Cardiac septum (tissue), 1 donor: ENCODE data around the gene DDHD1. TPM values are rescaled to one million over a fixed set of nuclear protein-coding genes. Genes with fewer than 3 reads are reported as not detected.
"Not testable (repeated sequence)": the region's sequence is repeated elsewhere in the genome, so short reads cannot be mapped to it uniquely, and the experiment has no call there.

Experiments
- DNase-seq: peaks from one replicate; pipeline ENCODE4 v3.0.0-alpha.2; 2020; ENCODE audit warnings: low spot score
- intact Hi-C: fragments of 100-400 bp; cut with DNase I; formaldehyde crosslinking; loops from one replicate; pipeline ENCODE4 v1.14.0; 2022
- long read RNA-seq: library from polyadenylated mRNA; unstranded; transcript quantifications from one replicate; pipeline ENCODE4 v2.0.0, GENCODE V29; 2021
- total RNA-seq: library from RNA; stranded (reverse); fragmentation: NEBNext Ultra II Directional; extraction: Animal tissue kit (Norgen Biotek cat#: 25700); gene quantifications from one replicate; pipeline ENCODE4 v1.2.1, GENCODE V29; 2021
- donor health status: DM: no; HTN: no; CAD: no.

DDHD1 gene
- total RNA-seq, result 8.3 TPM
- long read RNA-seq, full-length matches to known transcripts, result 9 of 14 reads
- long read RNA-seq, partial matches to known transcripts, result 1 of 14 reads
- long read RNA-seq, other reads (novel, unspliced or antisense), result 4 of 14 reads

GRCh38 chr14:53152887-53153701 lies at the start of gene DDHD1:
Gene DDHD1, minus strand, starts transcription at chr14:53153323. Its CDS starts 225 bp downstream, at chr14:53153098.
- intact Hi-C loops, result loop anchor here (5.0 kb wide), 2 partner anchors 64 to 111 kb away; no protein-coding TSS in a partner anchor
- DNase-seq, result peak; percentile 87

DNA sequence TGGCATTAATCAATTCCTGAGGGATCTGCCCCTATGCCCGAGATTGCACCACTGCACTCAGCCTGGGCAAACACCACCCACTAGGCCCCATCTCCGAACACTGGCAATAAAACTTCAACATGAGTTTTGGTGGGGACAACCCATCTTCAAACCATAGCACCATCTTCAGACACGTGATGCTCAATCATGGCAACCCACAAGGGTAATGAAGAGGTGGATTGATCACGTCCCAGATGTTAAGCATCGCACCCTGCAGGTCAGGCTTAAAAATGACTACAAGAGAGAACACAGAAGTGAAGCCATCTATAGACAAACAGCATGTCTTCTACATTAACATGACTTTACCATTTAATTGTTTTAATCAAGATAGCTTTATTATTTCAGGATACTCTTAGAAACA lies 42.8 kb upstream of the DDHD1 start:
- DNase-seq, result no peak
- intact Hi-C loops, result no loop called here

- DNase-seq, result no peak
- intact Hi-C loops, result no loop called here
Measured at GRCh38 chr14:53193193-53193592, 40.1 kb upstream of the DDHD1 start.

- intact Hi-C loops, result no loop called here
Measured at GRCh38 chr14:53192052-53192760, 39.1 kb upstream of the DDHD1 start.

DNA sequence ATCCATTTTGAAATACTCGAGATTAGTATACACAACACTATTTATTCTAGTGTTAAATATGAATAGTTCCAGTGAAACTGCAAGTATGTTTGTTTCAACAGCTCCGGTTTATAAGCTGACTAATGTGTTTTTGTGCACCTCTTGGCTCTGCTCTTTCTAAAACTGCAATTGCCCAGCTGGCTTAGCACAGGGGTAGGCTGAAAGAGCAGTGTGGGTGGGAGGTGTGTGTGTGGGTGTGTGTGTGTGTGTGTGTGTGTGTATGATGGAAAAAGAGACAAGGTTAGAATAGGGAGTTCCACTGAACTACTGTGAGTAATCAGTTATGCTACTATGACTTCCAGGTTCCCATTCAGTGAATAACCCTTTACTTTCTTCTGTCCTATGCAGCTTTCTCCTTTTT lies 37.8 kb upstream of the DDHD1 start:
- intact Hi-C loops, result no loop called here
- no peak for DNase-seq

More at GRCh38 chr14:53192052-53192760, 39.1 kb upstream of the DDHD1 start:
- DNase-seq, result no peak

DNA sequence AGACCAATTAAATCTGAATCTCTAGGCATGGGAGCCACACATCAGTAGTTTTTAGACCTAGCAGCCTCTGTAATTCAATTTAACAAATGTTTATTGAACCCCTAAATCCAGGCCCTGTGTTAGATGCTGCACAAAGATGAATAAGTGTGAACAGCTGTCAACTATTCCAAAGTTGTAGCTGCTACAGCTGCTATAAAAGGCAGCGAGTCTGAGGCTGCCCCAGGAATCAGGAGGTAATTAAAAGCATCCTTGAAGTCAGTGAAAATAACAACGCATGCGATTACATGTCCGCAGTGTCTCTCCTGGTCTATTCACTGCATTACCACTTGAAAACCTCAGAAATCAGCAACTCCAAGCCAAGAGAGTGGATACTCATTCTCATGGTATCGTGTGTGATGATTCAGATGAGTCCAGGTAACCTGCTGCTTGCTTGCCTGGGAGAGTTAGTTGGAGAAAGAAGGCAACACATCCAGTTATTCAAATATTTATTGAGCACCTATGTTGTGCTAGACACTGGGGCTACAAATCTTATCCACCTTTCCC lies 34.9 kb upstream of the DDHD1 start:
- no peak for DNase-seq
- intact Hi-C loops, result no loop called here

- intact Hi-C loops, result no loop called here
- no peak for DNase-seq
Measured at GRCh38 chr14:53186532-53186931, 33.4 kb upstream of the DDHD1 start.

DNA sequence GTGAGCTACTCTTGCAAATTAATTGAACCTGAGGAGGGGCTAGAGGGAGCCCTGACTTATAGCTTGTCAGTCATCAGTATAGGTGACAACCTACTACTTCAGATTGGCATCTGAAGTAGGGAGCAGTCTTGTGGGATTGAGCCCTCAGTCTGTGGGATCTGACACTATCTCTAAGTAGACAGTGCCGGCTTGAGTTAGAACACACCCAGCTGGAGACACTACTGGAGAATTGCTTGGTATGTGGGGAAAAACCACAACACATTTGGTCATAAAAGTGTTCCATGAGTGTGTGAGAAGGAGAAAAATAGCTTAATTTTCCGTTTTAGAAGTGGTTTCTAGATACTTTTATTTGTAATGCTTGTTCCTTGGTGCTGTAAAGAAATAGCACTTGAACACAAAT lies 30.5 kb upstream of the DDHD1 start:
- DNase-seq, result no peak
- intact Hi-C loops, result no loop called here

- intact Hi-C loops, result no loop called here
- DNase-seq, result no peak
Measured at GRCh38 chr14:53183056-53183455, 29.9 kb upstream of the DDHD1 start.

DNA sequence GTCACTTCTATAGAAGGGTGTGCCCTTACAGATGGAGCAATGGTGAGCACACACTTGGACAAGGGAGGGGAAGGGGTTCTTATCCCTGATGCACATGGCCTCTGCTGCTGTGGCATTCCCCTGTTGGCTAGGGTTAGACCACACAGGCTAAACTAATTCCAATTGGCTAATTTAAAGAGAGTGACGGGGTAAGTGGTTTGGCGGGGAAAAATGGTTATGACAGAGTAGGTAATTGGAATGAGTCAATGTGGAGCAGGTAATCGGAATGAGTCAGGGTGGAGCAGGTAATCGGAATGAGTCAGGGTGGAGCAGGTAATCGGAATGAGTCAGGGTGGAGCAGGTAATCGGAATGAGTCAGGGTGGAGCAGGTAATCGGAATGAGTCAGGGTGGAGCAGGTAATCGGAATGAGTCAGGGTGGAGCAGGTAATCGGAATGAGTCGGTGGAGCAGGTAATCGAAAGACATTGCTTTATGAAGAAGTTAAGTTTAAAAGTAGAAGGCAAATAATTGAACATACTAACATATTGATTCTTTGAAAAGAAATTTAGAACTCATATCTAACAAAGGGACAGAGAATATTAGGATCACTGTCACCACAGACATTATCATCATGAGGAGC lies 28.4 kb upstream of the DDHD1 start:
- intact Hi-C loops, DNase-seq: not testable (repeated sequence)

DNA sequence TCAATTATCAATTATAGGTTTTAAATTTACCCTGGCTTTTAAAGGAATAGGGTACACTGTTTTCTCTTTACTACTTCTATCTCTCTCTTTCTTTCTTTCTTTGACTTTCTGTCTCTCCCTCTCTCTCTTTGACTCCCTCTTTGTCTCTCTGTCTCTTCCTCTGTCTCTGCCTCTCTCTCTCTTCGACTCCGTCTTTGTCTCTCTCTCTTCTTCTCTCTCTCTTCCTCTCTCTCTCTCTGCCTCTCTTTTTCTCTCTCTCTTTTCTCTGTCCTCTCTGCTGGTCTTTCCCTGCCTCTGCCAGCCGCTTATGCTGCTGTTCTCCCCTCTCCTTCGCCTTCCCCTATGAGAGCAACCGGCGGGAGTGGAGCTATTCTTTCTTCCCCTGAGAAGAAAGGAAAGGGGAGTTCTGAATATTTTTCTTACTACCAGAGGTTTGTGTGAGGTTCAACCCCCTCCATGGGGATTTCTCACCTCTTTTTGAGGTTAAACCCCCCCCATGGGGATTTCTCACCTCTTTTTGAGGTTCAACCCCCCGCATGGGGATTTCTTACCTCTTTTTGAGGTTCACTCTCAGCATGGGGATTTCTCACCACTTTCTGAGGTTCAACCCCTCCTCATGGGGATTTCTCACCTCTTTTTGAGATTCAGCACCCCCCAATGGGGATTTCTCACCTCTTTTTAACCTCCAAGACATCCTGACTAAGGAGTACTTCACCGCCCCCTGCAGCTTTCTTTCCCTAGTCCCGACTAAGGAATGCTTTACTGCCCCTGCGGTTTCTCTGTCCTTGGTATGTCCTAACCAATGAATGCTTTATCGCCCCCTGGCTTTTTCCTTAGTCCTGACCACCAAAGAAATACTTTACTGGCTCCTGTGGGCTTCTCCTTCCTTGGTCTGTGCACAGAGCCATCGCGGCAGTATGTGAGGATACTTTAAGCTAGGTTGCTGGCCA lies 27.4 kb upstream of the DDHD1 start:
- no peak for DNase-seq
- intact Hi-C loops, result no loop called here

DNA sequence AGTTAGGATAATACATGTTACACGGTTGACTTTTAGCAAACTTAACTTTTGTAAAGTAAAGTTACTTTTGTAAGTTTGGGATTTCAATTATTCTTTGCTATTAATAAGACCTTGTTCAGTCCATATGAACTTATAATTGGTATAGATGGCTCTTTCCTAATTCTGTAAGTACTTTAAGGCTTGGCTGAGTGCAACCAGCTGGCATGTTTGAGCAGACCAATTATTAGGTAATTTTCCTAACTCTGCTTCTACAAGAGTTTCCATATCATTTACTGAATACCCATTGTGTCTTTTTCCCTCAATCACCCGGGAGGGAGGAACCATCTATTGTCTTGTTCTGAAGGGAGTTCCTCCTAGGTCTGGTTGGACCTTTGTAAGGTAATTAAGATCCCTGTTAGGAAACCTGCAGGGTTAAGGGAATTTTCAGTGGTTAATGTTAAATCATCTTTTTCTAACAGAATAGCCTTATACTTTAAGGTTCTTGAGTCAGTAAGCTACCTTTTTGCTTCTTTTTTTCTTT lies 26.4 kb upstream of the DDHD1 start:
- intact Hi-C loops, DNase-seq: not testable (repeated sequence)

GRCh38 chr14:53175375-53175774 lies 22.3 kb upstream of the DDHD1 start:
- intact Hi-C loops, result no loop called here

DNA sequence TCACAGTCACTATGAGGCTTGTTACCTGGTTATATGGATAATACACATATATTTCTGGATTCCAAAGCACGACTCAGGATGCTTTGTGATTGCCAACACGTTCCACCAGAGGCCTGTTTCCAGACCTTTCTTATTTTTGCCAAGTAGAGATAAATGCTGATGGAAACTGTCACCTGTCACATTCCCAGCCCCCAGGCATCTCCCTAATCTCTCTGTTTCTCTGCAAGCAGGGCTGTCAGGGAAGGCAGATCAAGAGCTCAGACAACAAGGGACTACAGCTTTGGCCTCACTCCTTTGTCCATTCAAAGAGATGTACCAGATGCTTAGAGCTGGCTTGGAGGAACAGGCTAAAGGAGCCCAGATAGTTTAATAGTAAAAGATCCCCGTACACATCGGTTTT lies 21.8 kb upstream of the DDHD1 start:
- intact Hi-C loops, result no loop called here
- no peak for DNase-seq

More at GRCh38 chr14:53175375-53175774, 22.3 kb upstream of the DDHD1 start:
- no peak for DNase-seq

DNA sequence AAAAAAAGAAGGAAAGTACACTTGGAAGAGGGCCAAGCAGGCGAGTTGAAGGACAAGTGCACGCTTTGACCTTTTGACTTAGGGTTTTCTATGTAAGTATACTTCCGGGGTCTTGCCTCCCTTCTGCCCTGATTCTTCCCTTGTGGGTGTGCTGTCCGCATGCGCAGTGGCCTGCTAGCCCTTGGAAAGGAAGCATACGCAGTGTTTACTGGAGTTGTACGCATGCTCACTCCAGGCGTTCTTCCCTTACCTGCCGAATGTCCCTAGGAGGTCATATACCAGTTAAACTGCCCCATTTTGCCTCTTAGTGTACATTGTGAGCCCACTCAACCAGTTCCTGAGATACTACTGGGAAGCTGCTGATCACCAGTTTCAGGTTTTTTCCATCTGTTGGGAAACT lies 15.7 kb upstream of the DDHD1 start:
- no peak for DNase-seq
- intact Hi-C loops, result no loop called here

GRCh38 chr14:53167602-53168328 lies 14.6 kb upstream of the DDHD1 start:
- no peak for DNase-seq
- intact Hi-C loops, result no loop called here

DNA sequence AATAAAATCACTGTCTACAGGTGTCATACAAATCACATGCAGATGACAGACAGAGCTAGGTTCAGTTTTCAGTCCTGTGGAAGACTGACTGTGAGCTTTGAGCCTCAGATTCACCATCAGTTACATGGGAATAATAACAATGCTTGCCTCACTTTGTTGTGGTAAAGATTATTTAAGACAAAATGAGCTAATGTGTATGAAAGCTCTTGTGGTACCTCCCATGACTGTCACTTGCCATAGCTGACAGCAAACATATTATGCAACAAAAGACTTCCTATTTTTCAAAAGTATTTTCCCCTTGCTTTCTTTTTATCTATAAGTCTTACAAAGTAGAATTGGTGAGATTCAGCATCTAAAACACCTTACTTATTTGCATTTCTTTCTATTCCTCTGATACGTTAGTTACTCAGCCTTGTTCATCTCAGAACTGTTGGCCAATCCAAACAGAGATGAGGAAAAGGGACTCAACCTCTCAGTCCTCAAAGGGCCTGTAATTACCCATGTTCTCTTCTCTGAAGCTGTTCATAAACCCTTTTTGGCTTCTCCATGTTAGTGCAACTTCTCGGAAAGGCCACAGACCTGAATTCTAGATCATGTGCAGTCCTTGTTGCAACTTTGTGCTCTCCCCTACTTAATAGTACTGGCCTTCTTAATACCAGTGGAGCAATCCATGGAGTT lies 8.8 kb upstream of the DDHD1 start:
- DNase-seq, result no peak
- intact Hi-C loops, result no loop called here
